ENCODE measurements around the gene TEKT5. TPM values are rescaled to one million over a fixed set of nuclear protein-coding genes. Genes with fewer than 3 reads are reported as not detected.

Gene TEKT5
- total RNA-seq, 1 donor from 2014 or later, result not detected

DNA sequence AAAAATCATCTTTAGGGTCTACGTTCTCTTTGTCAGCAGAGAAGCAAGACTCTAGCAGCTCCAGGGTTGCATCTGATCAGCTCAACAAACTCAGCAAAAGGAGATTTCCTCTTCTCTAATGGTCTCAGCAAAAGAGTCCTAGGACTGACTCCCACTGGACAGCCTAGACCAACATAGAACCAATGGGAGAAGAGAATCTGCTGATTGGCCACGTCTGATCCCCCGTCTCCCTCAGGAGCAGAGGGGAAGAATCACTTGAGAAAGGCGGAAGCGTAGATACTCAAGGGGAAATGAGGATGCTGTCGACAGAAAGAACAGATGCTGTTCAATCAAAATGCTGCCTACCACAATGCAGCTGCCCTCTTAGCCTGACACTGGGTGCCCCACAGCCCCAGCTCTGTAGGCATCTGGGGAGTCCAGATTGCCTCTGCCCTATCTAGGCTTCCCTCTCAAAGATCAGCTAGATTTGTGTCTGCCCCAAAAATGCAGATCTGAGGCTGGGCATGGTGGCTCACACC lies 82.8 kb downstream of the TEKT5 start:
- Mint-ChIP-seq H3K4me3 (no peak overlapping the region), H3K27ac (no peak overlapping the region), H3K27me3 (peaks cover 1% of the 10 kb centered on the region), H3K4me1 (no peaks in the 10 kb centered on the region), H3K9me3 (no peaks in the 10 kb centered on the region), H3K36me3 (ENCODE audit: low read depth) (no peaks in the 10 kb centered on the region)
- intact Hi-C loops (cut with micrococcal nuclease), result no loop called here
- no peak for DNase-seq

DNA sequence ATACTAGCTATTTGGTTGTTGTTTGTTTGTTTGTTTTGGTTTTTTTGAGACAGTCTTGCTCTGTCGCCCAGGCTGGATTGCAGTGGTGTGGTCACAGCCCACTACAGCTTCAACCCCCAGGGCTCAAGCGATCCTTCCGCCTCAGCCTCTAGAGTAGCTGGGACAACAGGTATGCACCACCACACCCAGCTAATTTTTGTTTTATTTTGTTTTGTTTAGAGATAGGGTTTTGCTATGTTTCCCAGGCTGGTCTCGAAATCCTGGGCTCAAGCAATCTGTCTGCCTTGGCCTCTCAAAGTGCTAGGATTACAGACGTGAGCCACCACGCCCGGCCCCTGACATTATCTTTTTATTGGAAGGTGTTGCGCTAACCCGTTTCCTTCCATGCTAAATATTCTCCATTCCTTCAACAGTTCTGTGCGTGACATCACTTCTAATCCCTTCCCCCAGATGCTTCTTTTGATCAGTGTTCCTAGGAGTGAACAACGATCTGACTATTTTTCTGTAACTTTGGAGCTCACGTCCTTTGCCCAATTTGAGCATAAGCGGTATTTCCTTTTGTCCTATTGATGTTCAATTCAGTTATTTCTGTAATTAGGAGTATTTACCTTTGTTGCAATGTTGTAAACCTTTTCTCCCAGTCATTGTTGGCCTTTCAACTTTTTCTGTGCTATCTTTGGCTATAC lies 84.1 kb downstream of the TEKT5 start:
- no peaks in the 10 kb centered on the region for H3K36me3 Mint-ChIP-seq (ENCODE audit: low read depth)
- H3K4me3 Mint-ChIP-seq, result no peak overlapping the region
- H3K27ac Mint-ChIP-seq, result no peak overlapping the region
- no peak for DNase-seq
- intact Hi-C loops (cut with micrococcal nuclease), result no loop called here
- no peaks in the 10 kb centered on the region for H3K9me3 Mint-ChIP-seq
- H3K27me3 Mint-ChIP-seq, result peaks cover 1% of the 10 kb centered on the region
- H3K4me1 Mint-ChIP-seq, result no peaks in the 10 kb centered on the region

DNA sequence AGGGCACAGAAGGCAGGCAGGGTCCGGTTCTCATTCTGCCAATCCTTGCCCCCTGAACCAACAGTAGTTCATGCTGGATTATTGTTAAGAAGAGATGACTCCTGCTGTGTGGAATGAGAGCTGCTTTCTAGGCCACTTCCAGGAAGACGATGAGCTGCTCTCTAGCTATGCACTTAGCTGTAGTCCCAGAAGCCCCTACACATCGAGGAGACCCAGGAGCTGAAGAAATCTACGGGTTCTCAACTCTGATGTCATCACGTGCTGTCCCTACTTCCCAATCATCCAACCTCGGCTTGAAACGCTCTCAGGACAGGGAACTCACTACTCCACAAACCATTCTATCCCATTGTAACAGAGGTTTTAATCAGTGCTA lies 85.3 kb downstream of the TEKT5 start:
- DNase-seq, result no peak
- Mint-ChIP-seq H3K4me1 (no peaks in the 10 kb centered on the region), H3K4me3 (no peak overlapping the region), H3K36me3 (ENCODE audit: low read depth) (no peaks in the 10 kb centered on the region), H3K9me3 (no peaks in the 10 kb centered on the region), H3K27me3 (peaks cover 1% of the 10 kb centered on the region), H3K27ac (no peak overlapping the region)
- intact Hi-C loops (cut with micrococcal nuclease), result no loop called here

DNA sequence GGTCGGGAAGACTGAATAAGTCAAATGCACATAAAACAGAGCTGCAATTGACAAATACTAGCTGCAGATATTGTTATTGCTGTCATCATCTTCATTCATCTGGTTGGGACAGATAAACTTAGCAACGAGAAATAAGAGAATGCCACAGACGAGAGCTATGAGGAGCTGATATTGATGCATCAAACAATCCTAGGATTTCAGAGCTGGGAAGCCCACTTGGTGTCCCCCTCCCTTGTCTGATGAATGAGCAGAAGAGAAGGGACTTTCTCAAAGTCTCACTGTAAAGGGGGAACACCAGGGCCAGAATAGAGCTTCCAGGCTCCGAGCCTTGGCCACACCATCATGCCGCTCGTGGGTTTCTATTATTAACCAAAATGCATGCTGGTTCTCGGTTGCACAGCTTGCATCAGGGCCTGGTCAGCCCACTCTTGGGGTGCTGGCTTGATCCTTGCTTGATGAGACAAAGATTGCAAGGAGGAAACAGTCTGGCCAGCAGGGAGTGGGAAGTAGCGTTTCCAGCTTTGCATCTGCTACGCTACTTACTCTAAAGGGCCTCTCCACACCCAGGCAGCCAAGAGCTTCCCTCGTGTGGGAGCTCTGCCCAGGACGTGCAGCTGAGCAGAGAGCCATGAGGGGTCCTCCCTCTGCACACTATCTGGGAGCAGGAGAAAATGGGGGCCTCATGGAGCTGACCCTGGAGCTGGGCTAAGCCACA lies 85.9 kb downstream of the TEKT5 start:
- Mint-ChIP-seq H3K27me3 (no peaks in the 10 kb centered on the region), H3K27ac (no peak overlapping the region), H3K4me3 (no peak overlapping the region), H3K36me3 (ENCODE audit: low read depth) (no peaks in the 10 kb centered on the region), H3K9me3 (no peaks in the 10 kb centered on the region), H3K4me1 (no peaks in the 10 kb centered on the region)
- no peak for DNase-seq
- intact Hi-C loops (cut with micrococcal nuclease), result no loop called here

DNA sequence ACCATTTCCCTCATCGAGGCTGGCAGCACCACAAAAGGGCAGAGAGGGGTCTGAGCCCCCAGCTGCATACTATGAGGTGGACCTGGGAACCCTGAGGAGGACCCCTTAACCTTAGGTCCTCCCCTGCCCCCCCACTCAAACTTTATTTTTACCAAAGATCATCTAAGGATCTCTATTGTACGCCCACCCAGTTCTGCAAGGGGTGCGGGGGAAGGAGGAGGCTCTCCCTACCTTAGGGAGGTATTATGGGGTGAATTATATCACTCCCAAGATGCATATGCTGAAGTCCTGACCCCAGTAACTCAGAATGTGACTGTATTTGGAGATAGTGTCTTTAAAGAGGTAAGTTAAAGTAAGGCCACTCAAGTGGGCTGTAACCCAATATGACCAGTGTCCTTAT lies 87.6 kb downstream of the TEKT5 start:
- no peaks in the 10 kb centered on the region for H3K36me3 Mint-ChIP-seq (ENCODE audit: low read depth)
- no peak overlapping the region for H3K27ac Mint-ChIP-seq
- no peaks in the 10 kb centered on the region for H3K27me3 Mint-ChIP-seq
- no peak for DNase-seq
- intact Hi-C loops (cut with micrococcal nuclease), result no loop called here
- no peaks in the 10 kb centered on the region for H3K9me3 Mint-ChIP-seq
- no peak overlapping the region for H3K4me3 Mint-ChIP-seq
- no peaks in the 10 kb centered on the region for H3K4me1 Mint-ChIP-seq

DNA sequence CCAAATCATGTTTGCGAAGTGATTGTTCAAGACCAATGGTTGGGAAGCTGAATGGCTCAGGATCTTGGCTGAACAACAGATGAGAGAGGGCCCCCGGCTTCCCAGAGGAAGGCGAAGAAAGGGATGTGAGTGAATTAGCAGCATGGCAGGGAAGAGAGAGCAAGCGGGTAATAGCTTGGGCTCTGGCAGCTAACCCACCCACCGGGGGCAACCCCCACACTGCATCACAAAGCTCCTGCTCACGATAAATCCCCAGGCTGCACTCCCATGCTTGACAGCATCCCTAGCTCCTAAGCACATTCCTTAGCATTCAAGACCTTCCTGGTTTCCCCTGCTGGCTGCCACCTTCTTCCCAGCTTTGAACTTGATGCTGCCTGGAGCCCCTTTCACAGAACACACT lies 88.1 kb downstream of the TEKT5 start:
- H3K27me3 Mint-ChIP-seq, result no peaks in the 10 kb centered on the region
- no peaks in the 10 kb centered on the region for H3K4me1 Mint-ChIP-seq
- intact Hi-C loops (cut with micrococcal nuclease), result no loop called here
- no peak for DNase-seq
- H3K36me3 Mint-ChIP-seq (ENCODE audit: low read depth), result no peaks in the 10 kb centered on the region
- H3K27ac Mint-ChIP-seq, result no peak overlapping the region
- H3K9me3 Mint-ChIP-seq, result no peaks in the 10 kb centered on the region
- no peak overlapping the region for H3K4me3 Mint-ChIP-seq

DNA sequence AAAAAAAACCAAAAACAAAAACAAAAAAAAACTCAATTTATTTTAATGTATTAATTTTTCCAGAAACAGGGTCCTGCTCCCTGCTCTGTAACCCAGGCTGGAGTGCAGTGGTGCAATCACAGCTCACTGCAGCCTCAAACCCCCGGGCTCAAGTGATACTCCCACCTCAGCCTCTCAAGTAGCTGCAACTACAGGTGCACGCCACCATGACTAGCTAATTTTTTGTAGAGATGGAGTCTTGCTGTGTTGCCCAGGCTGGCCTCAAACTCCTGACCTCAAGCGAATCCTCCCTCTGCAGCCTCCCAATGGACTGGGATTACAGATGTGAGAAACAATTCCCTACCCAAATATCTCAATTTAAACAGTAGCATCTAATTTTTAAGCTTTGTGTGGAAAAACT lies 89.1 kb downstream of the TEKT5 start:
- intact Hi-C loops (cut with micrococcal nuclease), result no loop called here
- no peak for DNase-seq
- H3K27me3 Mint-ChIP-seq, result no peaks in the 10 kb centered on the region
- H3K4me1 Mint-ChIP-seq, result no peaks in the 10 kb centered on the region
- H3K4me3 Mint-ChIP-seq, result no peak overlapping the region
- no peaks in the 10 kb centered on the region for H3K36me3 Mint-ChIP-seq (ENCODE audit: low read depth)
- no peak overlapping the region for H3K27ac Mint-ChIP-seq
- no peaks in the 10 kb centered on the region for H3K9me3 Mint-ChIP-seq

DNA sequence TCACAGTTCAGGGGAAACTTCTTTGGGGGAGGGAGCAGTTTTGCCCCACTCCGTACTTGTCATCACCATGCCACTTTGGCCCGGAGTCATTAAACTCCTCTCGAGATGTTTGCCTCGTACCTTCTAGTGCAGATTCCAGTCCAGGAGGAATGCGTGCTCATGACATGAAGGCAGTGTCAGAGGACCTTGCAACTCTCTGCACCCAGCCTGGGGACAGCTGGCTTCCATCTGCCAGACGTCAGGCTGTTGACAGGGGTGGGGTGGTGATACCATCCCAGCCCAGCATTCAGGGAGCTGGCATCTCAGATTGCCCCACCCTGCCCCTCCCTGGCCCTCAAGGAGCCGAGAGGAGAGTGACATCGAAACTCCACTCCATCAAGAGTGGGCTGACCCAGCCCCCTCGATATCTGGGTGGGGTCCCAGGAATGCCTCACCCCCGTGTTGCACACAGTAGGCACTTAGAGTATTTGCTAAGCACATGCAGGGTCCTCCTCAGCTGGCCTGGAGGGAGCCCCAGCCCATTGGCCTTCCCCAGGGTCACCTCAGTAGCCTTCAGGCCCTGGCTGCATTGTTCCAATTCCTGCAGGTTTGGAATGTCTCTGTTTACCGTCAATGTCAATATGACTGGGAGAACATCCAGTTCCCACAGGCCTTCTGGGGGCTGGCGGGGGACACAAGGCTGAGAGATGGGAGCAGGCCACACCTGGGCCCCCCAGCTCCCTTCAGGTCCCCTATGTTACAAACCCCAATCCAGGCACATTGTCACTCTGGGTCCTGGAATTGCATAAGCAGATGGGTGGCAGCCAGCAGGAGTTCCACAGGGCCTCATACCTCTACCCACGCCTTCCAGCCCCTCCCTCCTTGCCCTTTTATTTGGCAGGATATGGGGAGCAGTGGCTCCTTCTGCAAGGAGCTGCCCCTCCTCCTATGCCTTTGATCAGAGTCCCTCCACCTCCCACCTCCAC lies 93.0 kb downstream of the TEKT5 start:
- Mint-ChIP-seq H3K9me3 (no peaks in the 10 kb centered on the region), H3K36me3 (ENCODE audit: low read depth) (no peaks in the 10 kb centered on the region), H3K27me3 (no peaks in the 10 kb centered on the region), H3K4me1 (no peaks in the 10 kb centered on the region), H3K27ac (no peak overlapping the region), H3K4me3 (no peak overlapping the region)
- intact Hi-C loops (cut with micrococcal nuclease), result no loop called here
- no peak for DNase-seq

DNA sequence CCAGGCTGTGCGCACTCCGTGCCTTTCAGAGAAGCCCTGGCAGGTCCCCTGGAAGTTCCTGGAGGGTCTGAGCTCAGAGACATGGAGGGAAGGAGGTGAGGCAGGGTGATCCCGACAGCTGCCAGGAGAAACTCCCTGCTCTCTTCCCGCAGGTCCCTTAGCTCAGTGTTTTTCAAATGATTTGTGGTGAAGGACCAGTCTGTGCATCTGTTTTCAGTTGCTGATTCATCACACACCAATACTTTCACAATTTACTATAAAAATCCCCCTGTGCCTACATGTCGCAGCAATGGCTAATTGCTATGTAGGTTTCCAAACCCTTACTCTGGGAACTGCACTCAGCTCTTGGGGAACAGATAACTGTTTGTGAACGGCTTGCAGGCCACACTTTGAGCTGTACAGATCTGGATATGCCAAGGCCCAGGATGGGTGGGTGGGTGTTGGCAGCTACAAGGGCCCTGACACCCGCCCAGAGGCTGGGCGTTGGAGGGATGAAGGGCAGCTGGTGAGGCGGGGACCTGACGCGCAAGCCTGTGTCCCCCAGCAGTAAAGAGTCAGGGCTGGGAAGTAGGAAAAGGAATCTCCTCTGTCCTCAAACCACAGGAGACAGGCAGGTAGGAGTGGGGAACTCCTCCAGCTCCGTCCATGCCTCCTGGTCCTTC lies 93.8 kb downstream of the TEKT5 start:
- no peak for DNase-seq
- no peaks in the 10 kb centered on the region for H3K27me3 Mint-ChIP-seq
- no peaks in the 10 kb centered on the region for H3K9me3 Mint-ChIP-seq
- no peaks in the 10 kb centered on the region for H3K36me3 Mint-ChIP-seq (ENCODE audit: low read depth)
- intact Hi-C loops (cut with micrococcal nuclease), result no loop called here
- H3K27ac Mint-ChIP-seq, result no peak overlapping the region
- no peaks in the 10 kb centered on the region for H3K4me1 Mint-ChIP-seq
- H3K4me3 Mint-ChIP-seq, result no peak overlapping the region

DNA sequence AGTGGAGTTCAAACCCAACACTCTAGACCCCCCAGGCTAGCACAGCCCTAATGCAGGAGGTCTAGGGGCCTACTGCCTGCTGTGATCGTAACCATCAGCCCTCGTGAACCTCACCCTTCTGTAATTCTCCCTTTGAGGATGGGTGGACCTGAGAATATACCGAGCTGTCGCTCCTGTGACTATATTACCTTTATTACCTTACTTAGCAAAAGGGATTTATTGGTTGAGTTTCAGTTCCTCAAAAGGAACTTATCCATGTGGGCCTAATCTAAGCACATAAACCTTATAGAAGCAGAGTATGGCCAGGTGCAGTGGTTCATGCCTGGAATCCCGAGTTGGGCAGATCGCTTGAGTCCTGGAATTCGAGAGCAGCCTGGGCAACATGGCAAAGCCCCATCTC lies 95.1 kb downstream of the TEKT5 start:
- Mint-ChIP-seq H3K27ac (no peak overlapping the region), H3K36me3 (ENCODE audit: low read depth) (no peaks in the 10 kb centered on the region), H3K9me3 (no peaks in the 10 kb centered on the region), H3K4me1 (no peaks in the 10 kb centered on the region), H3K4me3 (no peak overlapping the region), H3K27me3 (no peaks in the 10 kb centered on the region)
- intact Hi-C loops (cut with micrococcal nuclease), result no loop called here
- no peak for DNase-seq

DNA sequence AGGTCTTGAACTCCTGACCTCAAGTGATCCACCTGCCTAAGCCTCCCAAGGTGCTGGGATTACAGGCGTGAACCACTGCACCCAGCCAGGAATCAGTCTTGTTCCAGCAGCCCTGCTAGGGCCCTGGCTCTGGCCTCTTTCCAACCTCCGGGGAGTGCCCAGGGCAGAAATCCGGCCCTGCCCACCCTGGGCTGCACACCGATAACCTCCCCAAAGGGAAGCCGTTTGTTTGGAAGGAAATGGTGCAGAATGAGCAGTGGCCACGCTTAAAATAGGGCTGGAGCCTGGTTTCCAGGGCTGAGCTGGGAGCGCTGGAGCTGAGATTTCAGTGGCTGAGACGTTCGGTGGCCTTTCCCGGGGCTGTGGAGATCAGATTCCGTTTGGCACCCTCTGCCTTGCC lies 96.6 kb downstream of the TEKT5 start:
- H3K36me3 Mint-ChIP-seq (ENCODE audit: low read depth), result no peaks in the 10 kb centered on the region
- no peak overlapping the region for H3K4me3 Mint-ChIP-seq
- no peak overlapping the region for H3K27ac Mint-ChIP-seq
- no peaks in the 10 kb centered on the region for H3K9me3 Mint-ChIP-seq
- H3K4me1 Mint-ChIP-seq, result no peaks in the 10 kb centered on the region
- no peaks in the 10 kb centered on the region for H3K27me3 Mint-ChIP-seq
- intact Hi-C loops (cut with micrococcal nuclease), result no loop called here
- DNase-seq, result no peak

DNA sequence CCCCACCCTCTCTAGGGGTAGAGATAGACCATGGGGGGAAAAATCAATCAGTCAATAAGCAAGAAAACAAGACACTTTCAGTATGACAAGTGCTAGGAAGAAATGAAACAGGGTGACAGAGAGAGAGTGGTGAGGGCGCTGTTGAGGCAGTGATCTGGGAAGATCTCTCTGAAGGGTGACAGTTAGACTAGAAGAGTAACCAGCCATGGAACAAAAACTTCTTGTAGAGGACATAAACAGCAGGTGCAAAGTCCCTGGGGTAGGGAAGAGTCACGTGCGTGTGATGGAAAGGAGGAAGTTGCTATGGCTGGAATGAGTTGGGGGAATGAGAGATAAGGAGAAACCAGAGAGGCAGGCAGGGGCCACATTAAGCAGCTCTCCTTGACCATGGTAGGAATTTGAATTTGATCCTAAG lies 97.5 kb downstream of the TEKT5 start:
- Mint-ChIP-seq H3K4me3 (no peak overlapping the region), H3K27me3 (peaks cover 2% of the 10 kb centered on the region), H3K4me1 (no peaks in the 10 kb centered on the region), H3K36me3 (ENCODE audit: low read depth) (no peaks in the 10 kb centered on the region), H3K9me3 (no peaks in the 10 kb centered on the region), H3K27ac (no peak overlapping the region)
- no peak for DNase-seq
- intact Hi-C loops (cut with micrococcal nuclease), result no loop called here

DNA sequence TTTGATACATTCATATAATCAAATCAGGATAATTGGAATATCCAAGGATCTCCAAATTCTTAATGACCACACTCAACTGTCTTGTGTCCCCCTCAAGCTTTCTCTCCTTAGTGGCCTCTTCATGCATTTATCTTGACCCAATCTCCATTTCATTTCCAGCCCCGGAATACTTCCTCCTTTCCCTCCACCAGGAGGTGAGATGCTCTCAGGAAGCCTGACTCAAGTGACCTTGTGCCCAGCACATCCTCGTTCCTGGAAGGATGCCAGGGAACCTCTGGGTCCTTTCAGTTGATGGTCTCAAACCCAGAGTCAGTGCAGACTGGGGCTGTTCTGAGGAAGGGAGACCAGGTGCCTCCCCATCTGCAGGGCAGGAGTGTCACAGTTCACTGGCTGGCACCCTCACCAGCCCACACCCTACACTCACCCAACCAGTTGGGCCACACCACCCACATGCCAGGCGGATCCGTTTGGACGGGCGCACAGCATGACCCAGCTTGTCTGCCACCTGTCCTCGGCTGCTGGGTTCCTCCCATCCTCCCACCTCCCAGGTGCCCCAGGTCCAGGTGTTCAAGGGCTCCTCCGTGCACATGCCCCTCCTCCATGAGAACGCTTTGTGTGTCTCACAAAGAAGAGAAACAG lies 100.3 kb downstream of the TEKT5 start:
- intact Hi-C loops (cut with micrococcal nuclease), result no loop called here
- Mint-ChIP-seq H3K4me3 (no peak overlapping the region), H3K36me3 (ENCODE audit: low read depth) (no peaks in the 10 kb centered on the region), H3K9me3 (no peaks in the 10 kb centered on the region), H3K27ac (no peak overlapping the region), H3K27me3 (peaks cover 4% of the 10 kb centered on the region), H3K4me1 (no peaks in the 10 kb centered on the region)
- no peak for DNase-seq

Measured in activated CD4-positive, alpha-beta T cell treated with anti-CD3 and anti-CD28 coated beads, Interleukin-2, amount 10 ng/mL, durations not matched to agents 24 days and 14 days (primary cell).